Gastrocnemius medialis (tissue), 4 donors: ENCODE measurements around the gene TOPAZ1.

Source experiments
- CTCF ChIP-seq, 5 experiments: fragments of 450-650 bp in 3 of 5; fragments of 200-600 bp in 2 of 5; sonication (generic) in 2 of 5; IDR thresholded peaks in 4 of 5; conservative IDR thresholded peaks in 1 of 5; 1 replicate in 4 of 5; 2 replicates in 1 of 5; pipeline ENCODE4 v1.5.1; 2016 to 2019; ENCODE audit warnings: antibody characterized with exemption in 5 of 5, mild to moderate bottlenecking in 3 of 5, moderate library complexity in 3 of 5
- POLR2A ChIP-seq, 2 donors: fragments of 450-650 bp; IDR thresholded peaks; one replicate each; pipeline ENCODE4 v1.6.1; 2017; ENCODE audit warnings: antibody characterized with exemption in 2 of 2, mild to moderate bottlenecking in 2 of 2, moderate library complexity in 2 of 2

- TF ChIP-seq POLR2A (IDR thresholded peaks at IDR 0.05) (no peak), CTCF (IDR thresholded peaks at IDR 0.05 in 4 of 5, conservative IDR thresholded peaks at IDR 0.05 in 1 of 5) (peak; percentile 61 to 83 (median 76))
These were observed 81.8 kb downstream of the TOPAZ1 start for GRCh38 chr3:44323341-44323955.
